Skin of body (tissue), 2 donors: Measurements from ENCODE around the gene THAP8. TPM values are rescaled to one million over a fixed set of nuclear protein-coding genes. Genes with fewer than 3 reads are reported as not detected.

Experiments used
- DNase-seq: peaks from one replicate; lab custom pipeline; 2025; lab: John Stamatoyannopoulos, UW
- total RNA-seq: library from RNA; depleted of rRNA; stranded (reverse); fragments of >200 nt; gene quantifications from one replicate; pipeline ENCODE4 v1.2.3, GENCODE V29; 2014

THAP8 gene
- total RNA-seq = 2.3 TPM

DNA sequence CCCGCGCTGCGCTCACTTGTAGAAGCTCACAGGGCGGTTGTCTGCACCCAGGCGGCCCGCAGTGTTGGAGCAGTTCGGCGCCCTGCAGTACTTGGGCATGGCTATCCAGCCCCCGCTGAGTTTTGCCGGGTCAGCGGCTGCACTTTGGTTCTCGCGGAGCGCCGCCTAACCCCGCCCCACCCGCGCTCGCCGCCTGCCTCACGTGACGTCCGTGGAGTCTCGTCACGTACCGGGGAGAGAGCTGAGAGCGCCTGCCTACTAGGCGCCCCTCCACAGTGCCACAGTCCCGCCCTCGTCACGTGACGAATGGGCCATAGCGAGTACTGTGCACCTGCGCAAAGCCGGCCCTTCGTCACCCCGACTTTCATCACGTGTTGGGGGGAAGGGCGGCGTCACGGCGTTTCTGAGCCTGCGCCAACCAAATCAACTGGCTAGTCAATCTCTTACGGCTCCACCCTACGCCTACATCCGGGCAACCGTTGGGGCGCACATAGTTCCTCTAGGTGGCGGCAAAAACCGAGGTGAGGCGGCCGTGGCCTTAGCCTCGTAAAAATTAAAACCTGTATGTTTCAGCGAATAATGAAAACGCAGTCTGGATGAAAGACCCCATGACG lies at the start of gene THAP8:
Gene THAP8, minus strand, starts transcription at position 167 of the 614 bp plus-strand sequence. Its CDS starts 68 bp downstream, at position 99.
- peak; percentile 100 for DNase-seq

- no peak for DNase-seq
Observed at GRCh38 chr19:36103040-36103626, 49.0 kb upstream of the THAP8 start.

DNA sequence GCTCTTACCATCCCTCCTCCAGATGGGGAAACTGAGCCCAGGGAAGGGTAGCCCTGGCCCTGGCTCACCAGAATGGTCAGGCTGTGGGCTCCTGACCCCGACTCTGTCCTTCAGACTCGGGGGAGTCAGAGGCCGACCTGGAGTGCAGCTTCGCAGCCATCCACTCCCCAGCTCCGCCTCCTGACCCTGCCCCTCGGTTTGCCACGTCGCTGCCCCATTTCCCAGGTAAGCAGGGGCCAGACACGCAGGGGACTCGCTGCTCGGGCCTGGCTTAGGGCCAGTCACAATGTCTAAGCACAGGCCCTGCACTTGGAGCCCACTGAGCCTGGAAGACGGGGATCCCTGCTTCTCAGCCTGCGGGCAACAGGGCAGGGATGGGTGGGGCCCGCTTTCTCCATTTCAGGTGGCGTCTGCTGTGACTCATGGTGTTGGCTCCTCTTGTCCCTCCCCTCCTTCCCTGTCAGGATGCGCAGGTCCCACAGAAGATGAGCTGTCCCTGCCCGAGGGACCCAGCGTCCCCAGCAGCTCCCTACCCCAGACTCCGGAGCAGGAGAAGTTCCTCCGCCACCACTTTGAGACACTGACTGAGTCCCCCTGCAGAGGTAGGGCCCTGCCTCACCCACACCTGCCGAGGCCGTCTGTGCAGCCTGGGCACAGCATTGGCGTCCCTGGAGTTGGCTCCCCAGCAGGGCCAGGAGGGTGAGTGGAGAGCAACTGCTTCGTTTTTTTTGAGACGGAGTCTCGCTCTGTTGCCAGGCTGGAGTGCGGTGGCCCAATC lies 47.7 kb upstream of the THAP8 start:
- no peak for DNase-seq

DNA sequence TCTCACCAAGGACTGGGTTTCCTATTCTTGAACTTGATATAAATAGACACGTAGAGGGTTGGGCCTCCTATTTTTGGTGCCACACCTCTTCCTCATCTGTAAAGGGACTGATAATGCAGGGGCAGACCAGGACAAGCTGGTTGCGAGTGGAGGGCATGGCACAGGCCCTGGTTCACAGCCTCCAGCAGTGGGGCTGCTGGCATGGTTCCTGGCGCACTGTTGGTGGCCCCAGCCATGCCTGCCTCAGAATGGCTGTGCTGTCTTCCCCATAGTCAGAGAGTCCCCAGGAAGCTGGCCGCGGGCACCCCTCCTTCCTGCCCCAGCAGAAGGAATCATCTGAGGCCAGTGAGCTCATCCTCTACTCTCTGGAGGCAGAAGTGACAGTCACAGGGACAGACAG lies 46.4 kb upstream of the THAP8 start:
- DNase-seq = no peak

DNA sequence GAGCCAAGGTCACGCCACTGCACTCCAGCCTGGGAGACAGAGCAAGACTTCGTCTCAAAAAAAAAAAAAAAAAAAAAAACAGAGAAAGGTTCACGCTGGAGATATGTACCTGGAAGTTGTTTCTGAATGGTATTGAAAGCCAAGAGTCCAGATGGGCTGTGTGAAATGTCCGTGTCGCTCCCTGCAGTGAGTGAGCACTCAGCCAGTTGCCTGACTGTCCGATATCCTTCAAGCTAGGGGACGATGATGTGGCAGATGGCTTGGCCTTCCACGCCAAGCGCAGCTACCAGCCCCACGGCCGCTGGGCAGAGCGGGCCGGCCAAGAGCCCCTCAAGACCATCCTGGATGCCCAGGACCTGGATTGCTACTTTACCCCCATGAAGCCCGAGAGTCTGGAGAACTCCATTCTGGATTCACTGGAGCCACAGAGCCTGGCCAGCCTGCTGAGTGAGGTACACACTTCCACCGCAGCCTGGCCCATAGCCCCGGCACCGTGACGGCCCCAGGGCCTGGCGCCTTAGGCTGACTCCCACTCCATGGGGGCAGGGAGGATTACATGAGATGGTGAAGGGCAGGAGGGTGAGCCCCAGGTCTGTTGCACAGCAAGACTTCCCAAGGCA lies 45.2 kb upstream of the THAP8 start:
- DNase-seq = no peak

DNA sequence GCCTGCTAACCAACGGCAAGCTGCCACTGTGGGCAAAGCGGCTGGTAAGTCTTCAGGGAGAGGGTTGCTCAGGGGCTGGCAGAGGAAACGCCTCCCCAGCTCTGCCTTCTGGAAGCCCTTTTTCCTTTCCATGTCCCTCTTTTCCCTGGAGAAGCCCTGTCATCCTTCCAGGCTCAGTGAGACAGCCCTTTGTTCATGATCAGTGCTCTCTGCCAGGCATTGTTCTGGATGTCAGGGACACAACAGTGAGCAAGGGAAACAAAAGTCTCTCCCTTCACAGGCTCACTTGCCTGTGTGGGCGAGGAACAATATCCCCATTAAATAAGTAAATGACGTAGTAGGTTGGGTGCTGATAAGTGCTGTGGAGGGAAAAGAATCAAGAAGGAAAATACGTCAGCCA lies 43.0 kb upstream of the THAP8 start:
- DNase-seq = no peak

- DNase-seq = no peak
Observed at GRCh38 chr19:36093687-36094086, 39.6 kb upstream of the THAP8 start.

DNA sequence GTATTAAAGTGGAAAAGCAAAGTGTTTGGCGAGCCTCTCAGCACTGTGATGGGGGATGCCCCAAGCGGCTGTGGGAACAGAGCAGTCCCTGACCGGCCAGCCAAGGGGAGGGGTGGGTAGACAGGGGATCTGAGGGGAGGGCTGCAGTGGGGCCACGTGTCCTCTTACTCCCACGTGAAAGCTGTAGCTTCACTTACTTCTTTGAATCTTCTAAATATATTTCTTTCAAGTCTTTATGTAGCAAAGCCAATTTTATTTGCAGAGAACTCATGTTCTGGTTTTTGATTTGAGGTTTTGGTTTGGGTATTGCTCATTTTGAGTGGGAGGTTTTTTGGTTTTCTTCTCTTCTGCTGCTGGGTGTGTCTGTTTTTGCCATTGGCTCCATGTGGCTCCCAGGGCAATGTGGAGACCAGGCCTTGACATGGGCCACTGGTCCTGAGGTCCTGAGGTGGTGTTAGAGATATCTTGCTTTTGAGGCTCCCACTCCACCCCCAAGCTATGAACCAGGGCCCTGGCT lies 39.1 kb upstream of the THAP8 start:
- DNase-seq = no peak

DNA sequence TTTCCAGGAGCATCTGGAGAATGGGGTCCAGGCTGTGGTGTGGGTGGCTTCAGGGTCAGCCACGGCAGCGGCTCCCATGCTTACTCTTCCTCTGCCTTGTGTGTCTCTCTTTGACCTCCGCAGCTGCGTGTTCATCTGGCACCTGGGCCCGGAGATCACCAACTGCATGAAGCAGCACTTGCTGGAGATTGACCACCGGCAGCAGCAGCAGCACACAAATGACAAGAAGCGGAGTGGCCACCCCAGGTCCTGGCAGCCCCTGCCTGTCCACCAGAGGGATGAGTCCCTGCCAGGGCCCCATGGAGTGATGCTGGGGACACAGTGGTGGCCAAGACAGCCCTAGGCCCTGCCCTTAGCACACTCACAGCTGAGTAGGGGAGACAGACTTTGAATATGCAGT lies 38.5 kb upstream of the THAP8 start:
- no peak for DNase-seq

- DNase-seq = no peak
Observed at GRCh38 chr19:36090910-36091695, 37.0 kb upstream of the THAP8 start.

GRCh38 chr19:36089847-36090246 lies 35.8 kb upstream of the THAP8 start:
- DNase-seq = no peak

DNA sequence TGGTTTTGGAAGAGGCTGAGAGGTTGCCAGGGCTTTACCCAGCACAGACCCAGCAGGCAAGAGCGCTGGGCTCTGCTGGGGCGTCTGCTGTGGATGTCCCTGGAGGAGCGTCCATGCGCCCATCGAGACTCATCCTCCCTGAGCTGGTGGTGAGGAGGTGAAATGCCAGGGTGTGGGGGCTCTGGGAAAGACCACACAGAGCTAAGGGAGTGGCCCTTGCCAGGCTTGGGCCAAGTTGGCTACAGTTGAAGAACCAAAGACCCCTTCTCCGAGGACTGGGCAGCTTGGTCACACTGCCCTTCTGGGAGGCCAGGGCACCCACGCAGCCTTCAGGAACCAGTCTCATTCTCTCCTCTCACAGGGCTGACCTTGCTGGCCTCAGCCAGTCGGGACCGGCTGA lies 32.2 kb upstream of the THAP8 start:
- no peak for DNase-seq

GRCh38 chr19:36084231-36085009 lies 30.3 kb upstream of the THAP8 start:
- DNase-seq = no peak

DNA sequence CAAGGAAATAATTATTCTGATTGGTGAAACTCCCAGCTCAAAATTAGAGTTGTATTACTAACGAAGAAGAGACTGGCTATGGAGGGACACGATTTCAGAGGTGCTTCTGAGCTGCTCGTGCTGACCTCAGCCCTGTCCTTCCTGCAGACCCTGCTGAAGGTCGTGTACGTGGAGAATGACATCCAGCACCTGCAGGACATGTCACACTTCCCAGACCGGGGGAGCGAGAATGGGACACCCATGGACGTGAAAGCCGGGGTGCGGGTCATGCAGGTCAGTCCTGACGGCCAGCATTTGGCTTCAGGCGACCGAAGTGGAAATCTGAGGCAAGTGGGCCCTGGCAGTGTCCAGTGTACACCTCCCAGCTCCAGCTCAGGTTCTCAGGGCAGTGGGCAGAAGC lies 28.8 kb upstream of the THAP8 start:
- DNase-seq = no peak

DNA sequence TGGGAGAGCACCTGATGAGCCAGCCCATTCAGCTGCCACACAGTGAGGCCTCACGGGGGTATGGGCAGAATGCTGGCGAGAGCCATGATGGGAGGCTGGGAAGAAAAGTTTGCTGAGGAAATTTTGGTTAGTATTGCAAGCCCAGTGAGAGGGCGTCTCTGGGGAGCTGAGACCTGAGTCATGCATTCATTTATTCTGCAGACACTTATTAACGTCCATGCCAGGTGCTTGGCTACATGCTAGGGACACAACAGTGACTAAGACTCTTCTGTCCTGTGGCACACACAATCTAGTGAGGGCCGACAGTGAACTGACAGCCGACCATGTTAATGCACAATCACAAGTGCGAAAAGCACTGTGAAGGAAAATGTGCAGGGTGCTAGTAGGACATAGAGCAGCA lies 27.8 kb upstream of the THAP8 start:
- DNase-seq = no peak

DNA sequence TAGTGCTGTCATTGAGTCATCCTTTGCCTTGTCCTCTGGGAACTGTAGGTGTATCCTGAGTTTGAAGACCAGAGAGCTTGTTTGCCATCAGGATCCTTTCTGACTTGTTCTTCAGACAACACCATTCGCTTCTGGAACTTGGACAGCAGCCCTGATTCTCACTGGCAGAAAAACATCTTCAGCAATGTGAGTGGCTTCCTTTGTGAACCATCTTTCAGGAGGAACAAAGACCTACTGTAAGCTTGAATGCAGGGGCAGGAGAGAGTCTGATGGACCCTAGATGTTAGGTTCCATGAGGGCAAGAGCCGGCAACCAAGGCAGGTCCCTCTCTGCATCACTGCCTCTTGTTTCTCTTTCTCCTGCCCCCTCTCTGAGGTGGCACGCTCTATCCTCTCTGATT lies 27.3 kb upstream of the THAP8 start:
- no peak for DNase-seq

DNA sequence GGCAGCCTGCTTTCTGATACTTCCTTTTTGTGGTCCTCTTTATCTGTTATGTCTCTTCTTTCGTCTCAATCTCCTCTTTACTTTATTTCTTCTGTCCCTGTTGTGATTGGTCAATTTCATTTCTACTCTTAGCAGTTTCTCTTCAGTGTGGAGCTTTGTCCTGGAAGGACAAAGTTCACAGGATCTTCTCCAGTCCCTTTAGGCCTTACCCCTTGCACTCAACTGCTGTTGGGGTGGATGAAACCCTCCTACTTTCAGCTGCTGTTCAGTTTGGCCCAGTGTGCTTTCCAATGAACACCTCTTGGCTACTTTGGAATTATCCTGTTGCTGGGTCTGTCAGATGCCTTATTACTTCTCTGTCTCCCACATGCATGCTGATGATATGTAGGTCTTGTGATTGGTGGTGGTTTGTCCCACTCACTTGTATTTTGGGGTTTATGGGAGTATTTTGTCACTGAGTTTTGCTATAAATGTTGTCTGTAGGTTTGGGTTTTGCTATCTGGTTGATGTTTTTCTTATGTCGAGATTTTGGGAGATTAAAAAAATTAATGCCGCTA lies 25.4 kb upstream of the THAP8 start:
- no peak for DNase-seq

DNA sequence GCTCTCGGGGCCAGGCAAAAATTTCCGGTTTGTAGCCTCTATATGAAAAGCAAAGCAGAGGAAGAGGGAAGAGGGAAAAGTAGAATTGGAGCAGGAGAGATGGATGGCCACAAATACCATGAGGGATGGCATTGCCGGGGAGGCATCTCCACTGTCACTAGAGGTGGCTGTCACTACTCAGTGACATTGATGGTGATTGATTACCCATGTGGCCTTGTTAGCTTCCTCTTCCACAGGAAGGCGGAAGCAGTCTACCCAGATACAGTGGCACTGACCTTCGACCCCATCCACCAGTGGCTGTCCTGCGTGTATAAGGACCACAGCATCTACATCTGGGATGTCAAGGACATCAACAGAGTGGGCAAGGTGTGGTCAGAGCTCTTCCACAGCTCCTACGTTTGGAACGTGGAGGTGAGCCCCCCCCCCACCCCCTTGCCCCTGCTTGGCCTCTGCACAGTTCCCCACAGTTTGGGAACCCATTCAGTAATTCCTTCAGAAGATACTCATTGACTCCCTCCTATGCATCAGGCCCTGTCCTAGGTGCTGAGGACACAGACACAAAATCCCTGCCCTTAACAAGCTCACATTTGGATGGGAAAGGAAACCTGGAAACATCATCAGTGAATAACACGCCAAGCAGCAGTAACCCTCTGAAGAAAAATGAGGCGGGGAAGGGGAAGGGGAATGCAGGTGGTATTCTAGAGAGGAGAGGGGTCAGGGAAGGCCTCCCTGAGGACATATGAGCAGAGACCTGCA lies 19.2 kb upstream of the THAP8 start:
- DNase-seq = no peak

GRCh38 chr19:36072081-36072480 lies 18.0 kb upstream of the THAP8 start:
- DNase-seq = no peak
